Rectal smooth muscle tissue (tissue), 1 donor: ENCODE data around the gene OTOA.

ENCODE experiments used
- H3K27ac ChIP-seq: one replicate; pipeline ENCODE4 v1.7.0; 2013; ENCODE audit warnings: low read depth, low read length, inconsistent platforms
- H3K27me3 ChIP-seq: one replicate; pipeline ENCODE4 v1.7.0; 2013; ENCODE audit warnings: low read length; ENCODE audit not compliant: control insufficient read depth, insufficient read depth
- H3K36me3 ChIP-seq: one replicate; pipeline ENCODE4 v1.7.0; 2013; ENCODE audit warnings: low read length; ENCODE audit not compliant: control insufficient read depth, insufficient read depth
- H3K4me1 ChIP-seq: one replicate; pipeline ENCODE4 v1.7.0; 2013; ENCODE audit warnings: low read length; ENCODE audit not compliant: control insufficient read depth, insufficient read depth
- H3K4me3 ChIP-seq: one replicate; pipeline ENCODE4 v1.7.0; 2013; ENCODE audit warnings: low read length
- H3K9ac ChIP-seq: one replicate; pipeline ENCODE4 v1.7.0; 2013; ENCODE audit warnings: low read length

Gene OTOA

DNA sequence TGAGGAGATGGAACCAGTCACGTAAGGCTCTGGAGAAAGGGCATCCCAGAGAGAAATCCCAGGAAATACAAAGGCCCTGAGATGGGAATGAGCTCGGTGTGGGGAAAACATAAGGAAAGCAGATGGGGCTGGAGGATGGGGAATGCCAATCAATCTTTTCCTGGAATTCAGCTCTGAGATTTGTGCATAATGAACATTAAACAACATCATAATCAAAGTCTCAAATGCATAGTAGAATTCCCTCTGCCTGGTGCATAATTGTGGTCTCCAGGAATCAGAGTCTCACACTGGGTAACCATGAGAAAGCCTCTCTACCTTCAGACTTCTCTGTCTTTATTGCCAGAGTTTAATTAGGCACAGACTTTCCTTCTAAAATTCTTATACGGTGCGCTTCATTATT lies 30.8 kb downstream of the OTOA start:
- Histone ChIP-seq H3K27ac (no peak overlapping the region), H3K9ac (no peak overlapping the region), H3K27me3 (no peaks in the 10 kb centered on the region), H3K4me3 (no peak overlapping the region), H3K4me1 (no peaks in the 10 kb centered on the region), H3K36me3 (no peaks in the 10 kb centered on the region)

DNA sequence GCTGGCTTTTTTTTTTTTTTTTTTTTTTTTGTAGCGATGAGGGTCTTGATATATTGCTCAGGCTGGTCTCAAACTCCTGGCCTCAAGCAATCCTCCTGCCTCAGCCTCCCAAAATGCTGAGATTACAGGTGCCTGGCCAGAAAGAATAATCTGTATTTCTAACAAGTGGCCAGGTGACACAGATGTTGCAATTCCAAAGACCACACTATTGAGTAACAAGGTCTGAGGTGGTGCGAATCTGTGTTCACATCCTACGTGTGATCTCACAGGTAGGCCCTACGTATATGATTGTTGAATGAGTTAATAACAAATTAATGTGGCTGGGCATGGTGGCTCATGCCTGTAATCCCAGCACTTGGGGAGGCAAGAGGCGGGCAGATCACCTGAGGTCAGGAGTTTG lies 33.3 kb downstream of the OTOA start:
- Histone ChIP-seq H3K4me3 (no peak overlapping the region), H3K27ac (no peak overlapping the region), H3K27me3 (no peaks in the 10 kb centered on the region), H3K9ac (no peak overlapping the region), H3K4me1 (no peaks in the 10 kb centered on the region), H3K36me3 (no peaks in the 10 kb centered on the region)

DNA sequence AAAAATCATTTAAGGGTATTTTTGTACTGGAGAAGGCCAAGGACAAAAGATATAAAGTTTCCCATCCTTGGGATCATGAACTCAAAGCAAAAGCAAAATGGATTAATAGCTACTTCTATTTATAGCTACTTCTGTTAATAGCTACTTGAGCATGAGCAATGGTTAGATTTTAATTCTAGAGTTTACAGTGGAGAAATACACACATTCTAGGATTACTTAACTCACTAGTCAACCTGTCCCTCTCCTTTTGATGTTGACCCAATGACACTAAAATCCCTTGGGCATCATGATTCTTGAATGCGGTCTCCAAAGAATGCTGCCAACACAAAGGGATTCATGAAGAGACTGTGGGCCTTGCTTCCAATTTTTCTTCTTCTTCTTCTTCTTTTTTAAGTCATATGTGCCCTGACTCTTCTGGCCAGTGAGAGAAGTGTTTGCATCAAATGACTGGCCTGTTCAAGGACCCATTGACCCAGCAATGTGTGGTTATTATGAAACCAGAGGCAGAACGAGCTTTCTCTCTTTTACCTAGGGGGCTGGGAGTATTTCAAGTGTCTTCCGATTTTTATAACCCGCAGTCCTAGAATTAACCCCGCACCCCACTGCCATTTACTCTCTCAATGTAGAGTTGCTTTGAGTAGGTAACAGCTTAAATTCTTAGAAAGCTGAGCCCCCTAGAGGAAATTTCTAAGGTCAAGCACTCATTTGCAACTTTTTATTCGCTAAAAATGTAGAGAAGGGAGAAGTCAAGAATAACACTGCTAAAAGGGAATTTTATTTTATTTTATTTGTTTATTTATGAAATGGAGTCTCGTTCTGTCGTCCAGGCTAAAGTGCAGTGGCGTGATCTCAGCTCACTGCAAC lies 34.6 kb downstream of the OTOA start:
- Histone ChIP-seq H3K4me1 (no peaks in the 10 kb centered on the region), H3K27ac (no peak overlapping the region), H3K27me3 (no peaks in the 10 kb centered on the region), H3K9ac (no peak overlapping the region), H3K4me3 (no peak overlapping the region), H3K36me3 (no peaks in the 10 kb centered on the region)

DNA sequence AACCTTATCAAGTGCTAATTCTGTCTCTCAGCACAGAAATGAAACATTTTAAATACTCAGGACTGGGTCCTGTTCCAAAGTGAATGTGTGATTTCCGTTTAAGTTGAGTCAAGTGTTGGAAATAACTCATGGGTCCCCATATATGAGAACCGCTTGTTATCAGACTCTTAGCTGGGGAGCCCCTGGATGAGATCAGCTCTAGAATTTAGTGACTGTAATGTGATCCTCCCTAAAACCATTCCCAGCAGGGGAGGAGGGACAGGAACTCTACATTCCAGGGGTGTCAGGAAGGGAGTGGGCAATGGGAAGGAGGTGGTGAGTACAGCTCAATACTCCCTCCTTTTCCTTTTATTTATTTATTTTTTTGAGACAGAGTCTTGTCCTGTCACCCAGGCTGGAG lies 37.5 kb downstream of the OTOA start:
- H3K4me1 ChIP-seq: no peaks in the 10 kb centered on the region
- H3K27ac ChIP-seq: no peak overlapping the region
- no peak overlapping the region for H3K4me3 ChIP-seq
- no peaks in the 10 kb centered on the region for H3K27me3 ChIP-seq
- no peak overlapping the region for H3K9ac ChIP-seq
- no peaks in the 10 kb centered on the region for H3K36me3 ChIP-seq

DNA sequence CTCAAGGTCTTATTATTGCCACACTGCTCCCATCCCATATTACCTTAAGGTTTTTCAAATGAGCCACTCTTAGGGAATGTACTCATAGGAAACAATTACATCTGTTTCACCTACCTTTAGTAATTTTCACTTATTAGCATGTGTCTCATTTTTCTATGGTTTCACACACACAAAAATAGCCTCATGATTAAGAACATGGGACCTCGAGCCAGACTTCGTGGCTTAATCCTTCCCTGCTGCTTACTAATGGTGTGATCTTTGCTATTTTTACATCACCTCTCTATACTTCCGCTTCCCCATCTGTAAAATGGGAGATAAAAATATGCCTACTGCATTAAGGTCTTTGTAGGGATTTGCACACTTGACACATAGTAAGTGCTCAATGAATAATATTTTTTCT lies 38.5 kb downstream of the OTOA start:
- H3K4me3 ChIP-seq: no peak overlapping the region
- no peaks in the 10 kb centered on the region for H3K27me3 ChIP-seq
- H3K36me3 ChIP-seq: no peaks in the 10 kb centered on the region
- H3K9ac ChIP-seq: no peak overlapping the region
- no peak overlapping the region for H3K27ac ChIP-seq
- H3K4me1 ChIP-seq: no peaks in the 10 kb centered on the region

DNA sequence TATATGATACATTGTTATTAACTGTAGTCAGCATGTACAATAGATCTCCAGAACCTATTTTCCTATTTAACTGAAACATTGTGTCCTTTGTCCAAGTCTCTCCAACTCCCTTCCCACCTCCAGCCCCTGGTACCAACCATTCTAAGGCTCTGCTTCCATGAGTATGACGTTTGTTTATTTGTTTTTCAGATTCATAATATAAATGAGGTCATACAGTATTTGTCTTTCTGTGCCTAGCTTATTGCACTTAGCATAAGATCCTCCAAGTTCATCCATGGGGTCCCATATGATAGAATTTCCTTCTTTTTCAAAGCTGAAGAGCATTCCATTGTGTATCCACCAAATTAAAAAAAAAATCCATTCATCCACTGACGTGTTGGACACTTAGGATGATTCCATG lies 39.4 kb downstream of the OTOA start:
- H3K27me3 ChIP-seq: no peaks in the 10 kb centered on the region
- no peaks in the 10 kb centered on the region for H3K4me1 ChIP-seq
- H3K4me3 ChIP-seq: no peak overlapping the region
- no peak overlapping the region for H3K9ac ChIP-seq
- no peak overlapping the region for H3K27ac ChIP-seq
- H3K36me3 ChIP-seq: no peaks in the 10 kb centered on the region

DNA sequence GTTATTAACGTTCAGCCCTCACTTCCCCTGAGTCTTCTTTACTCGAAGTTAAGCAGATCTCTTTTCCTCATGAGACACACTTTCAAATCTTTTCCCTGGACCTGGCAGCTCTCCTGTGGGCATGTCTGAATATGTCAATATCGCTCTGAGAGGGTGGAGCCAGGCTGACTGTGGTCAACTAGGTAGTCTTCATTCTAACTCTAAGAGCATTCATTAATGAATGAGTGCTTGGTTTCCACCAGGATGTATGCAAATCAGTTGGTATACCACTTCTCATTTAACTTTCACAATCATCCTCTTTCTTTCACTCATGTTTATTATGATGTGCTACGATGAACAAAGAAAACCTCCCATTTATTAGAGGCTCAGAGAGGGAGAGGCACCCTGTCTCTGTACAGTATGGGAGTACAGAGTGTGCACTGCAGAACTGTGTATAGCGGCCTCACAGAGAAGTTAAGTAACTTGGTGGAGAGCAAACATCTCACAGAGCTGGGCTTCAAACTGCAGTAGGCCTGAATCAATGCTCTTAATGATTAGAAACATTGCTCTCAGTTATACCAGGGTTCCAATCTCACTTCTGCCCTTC lies 39.9 kb downstream of the OTOA start:
- Histone ChIP-seq H3K9ac (no peak overlapping the region), H3K27ac (no peak overlapping the region), H3K27me3 (no peaks in the 10 kb centered on the region), H3K4me3 (no peak overlapping the region), H3K4me1 (no peaks in the 10 kb centered on the region), H3K36me3 (no peaks in the 10 kb centered on the region)

DNA sequence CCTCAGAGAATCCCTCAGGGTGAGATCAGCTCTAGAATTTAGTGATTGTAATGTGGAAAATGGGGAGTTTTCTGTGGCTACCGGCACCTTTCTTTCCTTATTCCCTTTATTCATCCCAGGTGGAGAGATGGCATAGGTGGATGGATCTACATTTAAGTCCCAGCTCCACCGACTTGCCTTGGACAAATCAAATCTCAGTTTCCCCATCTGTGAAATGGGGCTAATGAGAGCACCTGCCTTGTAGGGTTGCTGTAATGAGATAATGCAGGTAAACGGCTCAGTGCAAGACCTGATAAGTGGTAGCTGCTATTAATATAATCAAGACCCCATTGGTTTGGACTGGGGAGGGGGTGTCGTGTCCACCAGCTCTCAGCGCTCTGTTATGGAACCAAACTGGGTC lies 40.5 kb downstream of the OTOA start:
- no peaks in the 10 kb centered on the region for H3K36me3 ChIP-seq
- H3K27ac ChIP-seq: no peak overlapping the region
- no peak overlapping the region for H3K9ac ChIP-seq
- H3K4me1 ChIP-seq: no peaks in the 10 kb centered on the region
- no peaks in the 10 kb centered on the region for H3K27me3 ChIP-seq
- no peak overlapping the region for H3K4me3 ChIP-seq

DNA sequence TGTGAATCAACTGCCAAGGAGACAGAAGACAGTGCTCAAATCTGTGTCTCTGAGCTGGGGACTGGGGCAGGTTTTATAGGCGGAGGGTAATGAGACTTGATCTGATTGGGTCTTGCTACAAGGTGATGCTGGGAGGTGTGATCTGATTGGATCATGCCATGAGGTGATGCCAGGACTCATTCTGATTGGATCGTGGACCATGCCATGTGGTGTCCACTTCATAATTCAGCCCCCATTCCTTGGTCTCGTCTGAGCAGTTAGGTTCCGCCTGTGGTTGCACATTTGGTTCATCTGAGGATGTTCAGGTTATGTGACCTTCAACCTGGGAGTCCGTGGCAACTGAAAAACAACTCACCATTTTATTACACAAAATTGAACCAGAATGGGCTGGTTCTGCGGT lies 41.0 kb downstream of the OTOA start:
- H3K4me3 ChIP-seq: no peak overlapping the region
- no peaks in the 10 kb centered on the region for H3K4me1 ChIP-seq
- H3K27me3 ChIP-seq: no peaks in the 10 kb centered on the region
- H3K9ac ChIP-seq: no peak overlapping the region
- no peaks in the 10 kb centered on the region for H3K36me3 ChIP-seq
- no peak overlapping the region for H3K27ac ChIP-seq

DNA sequence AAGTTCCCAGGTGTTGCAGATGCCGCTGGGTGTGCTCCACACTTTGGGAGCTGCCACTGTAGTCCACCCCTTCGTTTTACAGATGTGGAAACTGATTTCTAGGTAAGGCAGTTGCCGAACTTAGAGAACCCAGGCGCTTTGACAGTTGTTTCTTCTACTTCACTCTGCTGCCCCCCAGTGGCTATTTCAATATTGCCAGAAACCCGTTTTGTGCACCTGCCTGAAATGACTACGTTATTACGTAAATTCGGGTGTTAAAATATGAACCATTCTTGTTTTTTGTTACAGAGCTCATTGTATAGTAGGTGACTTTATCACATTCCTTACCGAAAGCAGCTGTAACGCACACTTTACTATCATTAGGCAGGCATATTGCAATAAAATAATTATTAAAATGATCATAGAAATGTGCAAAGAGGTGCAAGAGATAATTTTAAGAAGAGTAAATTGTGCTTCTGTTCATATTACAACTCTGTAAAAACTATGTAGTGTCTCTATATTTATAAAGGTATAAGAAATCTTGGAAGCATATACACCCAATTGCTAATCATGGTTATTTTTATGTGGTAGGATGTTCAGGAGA lies 44.9 kb downstream of the OTOA start:
- Histone ChIP-seq H3K4me1 (no peaks in the 10 kb centered on the region), H3K27ac (no peak overlapping the region), H3K4me3 (no peak overlapping the region), H3K27me3 (no peaks in the 10 kb centered on the region), H3K9ac (no peak overlapping the region), H3K36me3 (no peaks in the 10 kb centered on the region)

DNA sequence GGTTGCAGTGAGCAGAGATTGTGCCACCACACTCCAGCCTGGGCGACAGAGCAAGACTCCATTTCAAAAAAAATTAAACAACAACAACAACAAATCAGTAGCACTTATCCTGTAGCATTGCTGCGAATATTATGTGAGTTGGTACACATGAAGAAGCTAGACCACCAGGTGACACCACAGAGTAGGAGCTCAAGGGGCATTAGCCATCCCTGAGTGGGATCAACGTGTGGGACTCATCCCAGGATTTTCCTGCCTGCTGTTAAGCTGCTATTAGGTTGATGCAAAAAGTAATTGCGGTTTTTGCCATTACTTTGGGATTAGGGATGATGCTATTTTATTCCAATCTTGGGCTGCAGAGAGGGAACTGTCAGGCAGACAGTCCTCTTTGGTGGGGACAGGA lies 47.2 kb downstream of the OTOA start:
- no peaks in the 10 kb centered on the region for H3K4me1 ChIP-seq
- H3K36me3 ChIP-seq: no peaks in the 10 kb centered on the region
- no peak overlapping the region for H3K4me3 ChIP-seq
- H3K27me3 ChIP-seq: no peaks in the 10 kb centered on the region
- no peak overlapping the region for H3K27ac ChIP-seq
- H3K9ac ChIP-seq: no peak overlapping the region

DNA sequence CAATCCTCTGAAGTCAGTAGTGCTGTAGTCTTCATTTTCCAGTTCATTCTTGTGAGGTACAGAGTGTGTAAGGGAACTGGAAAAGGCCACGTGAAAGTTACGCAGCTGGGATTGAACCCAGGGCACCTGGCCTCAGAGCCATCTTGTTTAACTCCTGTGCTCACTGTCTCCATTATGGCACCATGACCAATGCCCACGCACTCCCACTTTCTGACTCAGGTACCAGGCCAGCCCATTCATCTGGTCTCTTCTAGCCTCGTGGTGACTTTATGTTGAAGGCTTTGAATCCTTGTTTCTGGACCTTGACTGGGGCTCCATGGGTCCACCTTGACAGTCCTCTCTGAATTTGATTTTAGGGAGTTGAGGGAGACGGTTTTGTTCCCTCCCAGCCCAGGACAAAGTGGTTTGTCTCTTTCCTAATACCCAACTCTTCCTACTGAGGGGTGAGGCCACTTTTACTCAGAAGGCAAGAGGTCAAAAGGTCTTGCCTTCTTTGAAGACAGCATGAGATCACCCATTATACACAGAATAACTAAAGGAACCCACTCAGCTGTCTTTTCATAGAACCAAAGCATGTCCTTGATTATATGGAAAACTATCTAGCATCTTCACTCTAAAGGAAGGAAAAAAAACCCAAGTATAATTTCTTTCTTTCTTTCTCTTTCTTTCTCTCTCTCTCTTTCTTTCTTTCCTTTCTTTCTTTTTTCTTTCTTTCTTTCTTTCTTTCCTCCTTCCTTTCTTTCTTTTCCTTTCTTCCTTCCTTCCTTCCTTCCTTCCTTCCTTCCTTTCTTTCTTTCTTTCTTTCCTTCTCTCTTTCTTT lies 50.0 kb downstream of the OTOA start:
- Histone ChIP-seq H3K27ac (no peak overlapping the region), H3K36me3 (no peaks in the 10 kb centered on the region), H3K9ac (no peak overlapping the region), H3K4me1 (no peaks in the 10 kb centered on the region), H3K4me3 (no peak overlapping the region), H3K27me3 (no peaks in the 10 kb centered on the region)
